Activated naive CD4-positive, alpha-beta T cell treated with anti-CD3 and anti-CD28 coated beads, Interleukin-2, amount 10 ng/mL, durations not matched to agents 7 days and 5 days (primary cell): Measurements from ENCODE around the gene PCDHGC3.

Experiments
- CTCF ChIA-PET: fragments of 350-600 bp; sonication (Branson Sonifier 250); formaldehyde crosslinking; loops from one replicate; lab custom pipeline; 2021; ENCODE audit warnings: antibody characterized with exemption; lab: Charles Lee
- DNase-seq: peaks from one replicate; pipeline ENCODE4 v3.0.0-alpha.2; 2020
- H3K27ac Mint-ChIP-seq: one replicate; pipeline ENCODE4 v1.8.0; 2021; ENCODE audit warnings: mild to moderate bottlenecking, moderate library complexity, mixed read lengths
- H3K27me3 Mint-ChIP-seq: one replicate; pipeline ENCODE4 v1.8.0; 2021; ENCODE audit warnings: mild to moderate bottlenecking, mixed read lengths
- H3K36me3 Mint-ChIP-seq: one replicate; pipeline ENCODE4 v1.8.0; 2021; ENCODE audit warnings: mixed read lengths
- H3K4me1 Mint-ChIP-seq: one replicate; pipeline ENCODE4 v1.8.0; 2021; ENCODE audit warnings: mixed read lengths
- H3K4me3 Mint-ChIP-seq: one replicate; pipeline ENCODE4 v1.8.0; 2021; ENCODE audit warnings: mild to moderate bottlenecking, moderate library complexity, mixed read lengths
- H3K9me3 Mint-ChIP-seq: one replicate; pipeline ENCODE4 v1.8.0; 2021; ENCODE audit warnings: mixed read lengths

Gene PCDHGC3

DNA sequence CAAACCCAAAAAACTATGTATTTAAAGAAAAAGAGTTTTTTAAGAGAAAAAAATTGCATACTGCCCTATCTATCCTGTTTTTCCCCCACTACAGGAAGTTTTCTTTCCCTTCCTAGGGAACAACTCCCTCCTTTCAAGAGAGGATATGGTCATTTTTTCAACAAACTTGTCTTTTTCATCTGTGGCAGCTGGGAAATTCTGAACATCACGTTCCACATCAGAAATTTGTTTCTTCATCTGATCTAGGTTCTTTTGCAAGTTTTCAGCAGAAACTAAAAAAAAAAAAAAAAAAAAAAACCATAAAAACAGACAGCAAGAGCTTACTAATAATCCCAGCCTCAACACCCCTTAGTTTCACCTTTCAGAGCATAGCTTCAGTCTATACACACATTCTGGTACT lies 51.7 kb downstream of the PCDHGC3 start:
- H3K36me3 Mint-ChIP-seq, result peaks cover 57% of the 10 kb centered on the region

More for the DNA sequence above, 51.7 kb downstream of the PCDHGC3 start:
- CTCF ChIA-PET, result interaction anchor here (2.8 kb wide), 1 partner anchor 14 kb away, joined by 15 read pairs; no protein-coding TSS in a partner anchor
- H3K27ac Mint-ChIP-seq, result no peak overlapping the region
- H3K27me3 Mint-ChIP-seq, result no peaks in the 10 kb centered on the region
- no peak for DNase-seq
- H3K4me1 Mint-ChIP-seq, result peaks cover 1% of the 10 kb centered on the region
- no peak overlapping the region for H3K4me3 Mint-ChIP-seq
- no peaks in the 10 kb centered on the region for H3K9me3 Mint-ChIP-seq
